NT2/D1 (cell line): ENCODE data around the gene TCTN1.

ENCODE experiments used
- SUZ12 ChIP-seq: IDR thresholded peaks from 2 replicates; pipeline ENCODE4 v1.6.1; 2011; ENCODE audit not compliant: insufficient read length, insufficient read depth; ENCODE audit errors: extremely low read depth
- ZNF274 ChIP-seq: IDR thresholded peaks from 2 replicates; pipeline ENCODE4 v1.6.1; 2011; ENCODE audit warnings: mild to moderate bottlenecking, low read depth, low read length

DNA sequence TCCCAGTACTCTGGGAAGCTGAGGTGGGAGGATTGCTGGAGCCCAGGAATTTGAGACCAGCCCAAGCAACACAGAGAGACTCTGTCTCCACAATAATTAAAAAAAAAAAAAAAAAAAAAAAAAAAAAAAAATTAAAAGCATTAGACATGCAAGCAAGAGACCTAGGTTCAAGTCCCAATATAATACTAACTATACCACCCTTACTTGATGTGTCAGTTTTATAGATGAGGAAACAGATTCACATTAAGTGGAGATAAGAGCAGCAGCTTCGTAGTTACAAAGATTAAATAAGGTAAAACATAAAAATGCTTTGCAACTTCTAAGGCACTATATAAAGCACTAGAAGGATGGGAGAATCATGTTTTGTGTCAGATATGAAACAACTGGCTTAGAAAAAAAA is 39.9 kb upstream of the TCTN1 start:
- TF ChIP-seq ZNF274 (no peak), SUZ12 (no peak)
